Activated CD4-positive, alpha-beta T cell treated with anti-CD3 and anti-CD28 coated beads for 48 hours (primary cell): ENCODE data around the gene SPON1.
A peak's percentile ranks its signal among the peaks of the same experiment; 100 is the strongest.

Experiments used
- DNase-seq: peaks from one replicate; pipeline ENCODE4 v3.0.0-alpha.2; 2020

The SPON1 gene

GRCh38 chr11:13944911-13945425 is 17.6 kb upstream of the SPON1 start:
- DNase-seq, result no peak

- no peak for DNase-seq
These were observed 15.1 kb upstream of the SPON1 start for GRCh38 chr11:13947379-13947778.

DNA sequence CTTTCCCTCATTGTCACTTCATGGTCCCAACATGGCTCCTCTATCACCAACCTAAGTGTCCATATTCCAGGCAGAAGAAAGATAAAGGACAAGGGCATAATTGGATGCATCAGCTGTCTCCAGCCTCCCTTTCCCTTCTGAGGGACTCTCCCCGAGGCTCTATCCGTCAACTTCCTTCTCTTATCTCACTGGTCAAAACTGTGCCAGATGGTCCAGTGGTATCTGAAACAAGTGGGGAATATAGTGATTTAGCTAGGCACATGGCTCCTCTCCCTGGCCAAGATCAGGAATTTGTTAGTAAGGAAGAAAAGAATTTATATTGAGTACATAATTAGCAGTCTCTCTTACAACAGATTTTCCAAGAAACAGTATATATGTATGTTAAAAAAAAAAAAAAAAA is 12.6 kb upstream of the SPON1 start:
- no peak for DNase-seq

GRCh38 chr11:13952221-13952620 is 10.3 kb upstream of the SPON1 start:
- DNase-seq, result no peak

DNA sequence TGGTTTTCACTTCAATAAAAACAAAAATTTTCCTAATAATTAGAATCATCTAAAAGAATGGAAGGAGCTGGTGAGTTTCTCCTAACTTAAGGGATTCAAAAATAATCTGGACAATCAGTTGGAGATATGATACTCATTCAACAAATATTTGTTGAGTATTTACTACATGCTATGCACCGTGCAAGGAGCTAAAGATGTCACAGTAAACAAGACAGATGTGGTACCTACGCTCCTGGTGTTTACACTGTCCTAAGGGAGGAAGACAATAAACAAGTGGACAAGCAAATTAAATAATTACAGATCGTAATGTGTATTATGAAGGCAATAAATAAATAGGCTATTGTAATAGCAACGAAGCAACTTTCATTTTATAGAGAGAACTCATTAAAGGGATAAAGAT is 9.9 kb upstream of the SPON1 start:
- no peak for DNase-seq

GRCh38 chr11:13954591-13954990 is 7.9 kb upstream of the SPON1 start:
- no peak for DNase-seq

GRCh38 chr11:13955971-13956421 is 6.5 kb upstream of the SPON1 start:
- DNase-seq, result peak; percentile 60

DNA sequence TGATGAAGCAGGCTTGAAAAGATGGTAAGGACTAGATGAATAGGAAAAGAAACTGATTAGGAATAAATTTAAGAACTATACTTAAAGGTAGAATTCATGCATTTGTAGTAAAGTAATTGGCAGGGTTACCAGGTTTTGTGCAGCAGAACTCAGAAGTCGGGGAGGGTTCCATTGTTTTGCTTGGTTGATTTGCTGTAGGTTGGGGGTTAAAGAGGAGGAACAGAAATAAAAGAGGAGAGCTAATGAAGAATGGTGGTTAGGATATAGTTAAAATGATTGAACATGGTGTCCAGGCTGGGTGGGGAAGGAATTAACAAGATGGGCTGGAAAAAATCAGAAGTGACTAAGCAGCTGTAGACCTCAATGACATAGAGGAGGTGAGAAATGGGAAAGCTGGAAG is 5.5 kb upstream of the SPON1 start:
- no peak for DNase-seq

DNA sequence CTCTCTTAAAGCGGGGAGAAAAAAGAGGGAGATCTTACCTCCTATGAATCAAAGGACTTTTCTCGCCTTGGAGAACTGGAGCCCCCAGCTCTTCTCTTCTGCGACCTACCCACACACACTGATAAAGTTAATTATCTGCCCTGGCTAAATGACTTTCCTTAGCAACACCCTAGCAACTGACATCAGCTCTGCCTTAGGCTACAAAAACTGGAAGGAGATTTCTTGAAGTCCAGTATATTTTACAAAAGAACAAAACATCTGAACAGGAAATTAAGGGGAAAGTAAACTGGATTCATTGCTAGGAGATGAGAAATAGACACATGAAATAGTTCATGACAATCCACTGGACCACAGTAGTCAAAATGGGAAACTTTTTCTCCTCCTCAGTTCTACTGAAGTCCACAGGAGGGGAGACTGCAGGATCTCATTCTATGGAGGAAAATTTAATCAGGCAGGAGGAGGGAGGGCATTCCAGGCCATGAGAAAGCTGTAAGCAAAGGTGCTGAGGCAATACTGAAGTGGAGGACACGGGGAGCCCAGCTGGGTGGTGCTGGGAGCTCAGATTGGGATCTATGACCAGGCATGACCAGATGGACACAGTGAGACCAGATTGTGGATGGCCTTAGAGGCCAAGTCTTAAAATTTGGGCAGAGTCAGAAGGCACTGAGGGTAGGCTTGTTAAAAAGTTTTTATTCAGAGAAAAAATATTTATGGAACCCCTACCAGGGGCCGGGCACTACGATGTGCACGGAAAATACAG is 3.7 kb upstream of the SPON1 start:
- no peak for DNase-seq

- no peak for DNase-seq
These were observed 343 bp upstream of the SPON1 start for GRCh38 chr11:13962198-13962561.

GRCh38 chr11:13963169-13963948 is 836 bp downstream of the SPON1 start:
- DNase-seq, result peak; percentile 51

DNA sequence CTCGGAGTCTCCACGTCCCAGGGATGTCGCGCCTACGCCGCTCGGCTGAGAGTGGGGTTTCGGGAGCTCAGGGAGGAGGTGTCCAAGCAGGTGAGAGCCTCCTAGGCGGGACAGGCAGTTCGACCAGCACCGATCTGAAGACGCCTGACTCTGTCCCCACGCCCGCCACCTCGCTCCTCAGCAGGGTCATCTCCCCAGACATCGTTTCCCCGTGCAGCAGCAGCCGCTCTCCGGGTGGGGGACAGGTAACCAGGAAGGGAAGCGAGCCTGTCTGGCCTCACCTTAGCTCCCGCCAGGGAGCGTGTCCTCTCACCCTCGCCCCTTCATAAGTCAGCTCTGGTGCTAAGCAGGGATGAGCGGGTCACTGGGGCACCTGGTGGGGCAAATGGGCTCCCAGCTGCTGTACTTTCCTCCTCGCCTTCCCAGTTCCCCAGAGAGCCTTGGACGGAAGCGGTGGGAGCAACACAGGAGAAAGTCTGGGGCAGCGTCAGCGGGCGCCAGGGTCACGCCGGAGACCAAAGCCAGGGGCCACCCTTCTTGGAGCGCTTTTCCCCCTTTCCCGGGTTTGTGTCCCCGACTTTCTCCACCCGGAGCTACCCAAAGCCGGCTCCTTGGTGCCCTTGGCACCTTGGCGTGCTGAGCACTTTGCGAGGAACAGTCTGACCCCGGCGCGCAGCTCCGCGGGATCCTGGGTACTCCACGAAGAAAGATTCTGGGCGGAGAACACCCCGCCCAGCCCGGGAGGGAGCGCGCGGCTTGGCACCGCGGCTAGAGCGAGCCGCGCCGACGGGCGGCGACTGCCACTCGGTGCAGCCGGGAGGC is 1.6 kb downstream of the SPON1 start:
- DNase-seq, result peak; percentile 37

DNA sequence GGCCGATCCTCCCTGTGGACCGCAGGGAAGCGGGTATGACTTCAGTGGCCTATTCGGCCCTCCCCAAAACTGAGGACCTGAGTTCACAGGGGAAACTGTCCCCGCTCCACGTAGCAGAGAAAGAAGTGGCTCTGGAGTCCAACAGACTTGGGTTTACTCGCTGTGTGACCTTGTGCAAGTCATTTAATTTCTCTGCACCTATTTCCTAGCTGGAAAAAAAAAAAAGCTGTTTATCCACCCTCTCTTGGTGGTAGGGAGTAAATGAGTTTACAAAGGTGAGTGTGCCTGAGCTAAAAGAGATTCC is 2.2 kb downstream of the SPON1 start:
- no peak for DNase-seq

- DNase-seq, result no peak
These were observed 2.8 kb downstream of the SPON1 start for GRCh38 chr11:13965337-13965736.

GRCh38 chr11:13966013-13966412 is 3.5 kb downstream of the SPON1 start:
- DNase-seq, result no peak

GRCh38 chr11:13966486-13966885 is 4.0 kb downstream of the SPON1 start:
- DNase-seq, result no peak

DNA sequence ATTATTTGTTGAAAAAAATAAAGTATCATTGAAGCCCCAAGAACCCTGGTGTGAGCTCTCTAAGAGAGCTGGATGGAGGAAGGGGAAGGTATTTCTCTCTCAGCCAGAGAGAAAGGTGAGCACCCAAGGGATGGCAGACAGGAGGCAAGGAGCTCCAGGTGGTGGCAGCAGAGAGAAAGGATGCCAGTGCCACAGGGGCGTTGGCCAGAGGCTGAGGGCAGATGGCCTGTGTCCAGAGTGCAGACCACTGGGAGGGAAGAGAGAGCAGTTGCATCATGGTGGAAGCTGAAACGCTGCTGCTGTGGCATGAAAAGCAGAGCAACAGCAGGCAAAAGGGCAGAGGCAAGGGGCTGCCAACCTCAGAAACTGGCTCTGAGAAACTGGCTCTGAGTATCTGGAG is 8.5 kb downstream of the SPON1 start:
- peak; percentile 11 for DNase-seq

DNA sequence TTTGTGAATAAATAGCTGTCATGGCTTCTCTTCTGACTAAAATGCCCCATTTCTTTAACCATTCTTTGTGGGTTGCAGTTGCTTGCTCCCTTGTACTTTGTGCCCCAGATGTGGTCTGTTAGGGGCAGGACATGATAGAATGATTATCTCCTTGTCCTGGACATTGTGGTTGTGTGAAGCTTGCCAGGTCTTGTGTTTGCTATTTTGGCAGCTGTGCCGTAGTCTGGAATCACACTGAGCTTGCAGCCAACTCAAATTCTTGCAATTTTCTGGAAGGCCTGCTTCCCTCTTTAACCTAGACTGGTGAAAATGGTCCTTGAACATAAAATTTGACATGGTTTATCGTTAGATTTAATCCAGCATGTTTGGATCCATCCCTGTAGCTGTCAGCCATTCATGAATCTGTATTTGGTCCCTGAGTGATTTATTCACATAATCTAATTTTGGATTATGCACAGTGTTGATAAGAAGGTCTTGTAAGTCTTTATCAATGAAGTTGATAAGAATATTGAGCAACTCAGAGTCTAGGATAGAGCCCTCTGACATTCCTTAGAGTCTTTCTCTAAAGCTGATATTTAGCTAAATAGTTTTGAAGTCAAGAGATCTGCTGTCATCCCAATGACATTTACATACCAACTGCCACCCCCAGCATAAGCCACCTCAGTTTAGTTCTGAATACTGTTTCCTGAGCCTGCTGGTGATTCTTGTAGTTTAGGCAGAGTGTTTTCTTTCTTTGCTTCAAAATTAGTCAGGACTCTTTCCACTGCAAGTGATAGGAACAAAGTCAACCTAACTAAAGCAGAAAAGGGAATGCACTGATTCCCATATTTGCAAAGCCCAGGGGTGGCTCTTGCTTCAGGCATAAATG is 9.8 kb downstream of the SPON1 start:
- DNase-seq, result no peak

DNA sequence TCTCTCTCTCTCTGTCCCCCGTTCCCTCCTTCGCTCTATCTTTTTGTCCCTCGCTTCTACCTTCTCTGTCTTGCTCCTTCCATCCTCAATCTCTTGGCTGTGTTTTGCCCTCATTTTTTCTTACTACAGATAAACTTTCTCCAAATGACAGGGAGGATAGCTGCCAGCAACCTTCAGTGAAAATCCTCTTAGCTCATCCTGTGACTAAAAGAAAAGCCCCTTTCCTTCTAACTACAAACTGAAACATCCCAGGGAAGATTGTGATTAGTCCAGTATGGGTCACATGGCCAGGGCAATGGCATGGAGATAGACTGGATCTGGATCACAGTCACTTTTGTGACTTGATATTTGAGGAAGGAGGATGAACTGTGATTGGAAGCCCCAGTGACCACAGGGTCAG is 10.4 kb downstream of the SPON1 start:
- DNase-seq, result no peak

GRCh38 chr11:13974631-13975030 is 12.1 kb downstream of the SPON1 start:
- no peak for DNase-seq

GRCh38 chr11:13983081-13983751 is 20.7 kb downstream of the SPON1 start:
- DNase-seq, result no peak
